Activated T-cell treated with anti-CD3 and anti-CD28 coated beads, Interleukin-2, amount 50 U/mL, for 4 hours (primary cell): Measurements from ENCODE around the gene TGFB2. TPM values are rescaled to one million over a fixed set of nuclear protein-coding genes. Genes with fewer than 3 reads are reported as not detected.

ENCODE experiments used
- ATAC-seq, 2 donors: fragments of 200-7000 bp; cut with Tn5 transposase; one replicate each; pipeline ENCODE4 v1.10.0; 2021
- DNase-seq: peaks from one replicate; pipeline ENCODE4 v3.0.0-alpha.2; 2020
- H3K27me3 Mint-ChIP-seq: one replicate; pipeline ENCODE4 v1.8.0; 2021; ENCODE audit warnings: low read depth, mixed read lengths
- H3K36me3 Mint-ChIP-seq: one replicate; pipeline ENCODE4 v1.8.0; 2022; ENCODE audit warnings: mixed read lengths; ENCODE audit not compliant: insufficient read depth
- H3K4me1 Mint-ChIP-seq: one replicate; pipeline ENCODE4 v1.8.0; 2021; ENCODE audit warnings: low read depth, mixed read lengths
- H3K4me3 Mint-ChIP-seq: one replicate; pipeline ENCODE4 v1.8.0; 2021; ENCODE audit warnings: mild to moderate bottlenecking, moderate library complexity, mixed read lengths
- H3K9me3 Mint-ChIP-seq: one replicate; pipeline ENCODE4 v1.8.0; 2021; ENCODE audit warnings: mixed read lengths
- total RNA-seq, 3 donors: library from RNA; stranded (reverse); gene quantifications; one replicate each; pipeline ENCODE4 v1.2.1, GENCODE V29; 2021

Gene TGFB2
- total RNA-seq, 3 donors from 2014 or later, result not detected

DNA sequence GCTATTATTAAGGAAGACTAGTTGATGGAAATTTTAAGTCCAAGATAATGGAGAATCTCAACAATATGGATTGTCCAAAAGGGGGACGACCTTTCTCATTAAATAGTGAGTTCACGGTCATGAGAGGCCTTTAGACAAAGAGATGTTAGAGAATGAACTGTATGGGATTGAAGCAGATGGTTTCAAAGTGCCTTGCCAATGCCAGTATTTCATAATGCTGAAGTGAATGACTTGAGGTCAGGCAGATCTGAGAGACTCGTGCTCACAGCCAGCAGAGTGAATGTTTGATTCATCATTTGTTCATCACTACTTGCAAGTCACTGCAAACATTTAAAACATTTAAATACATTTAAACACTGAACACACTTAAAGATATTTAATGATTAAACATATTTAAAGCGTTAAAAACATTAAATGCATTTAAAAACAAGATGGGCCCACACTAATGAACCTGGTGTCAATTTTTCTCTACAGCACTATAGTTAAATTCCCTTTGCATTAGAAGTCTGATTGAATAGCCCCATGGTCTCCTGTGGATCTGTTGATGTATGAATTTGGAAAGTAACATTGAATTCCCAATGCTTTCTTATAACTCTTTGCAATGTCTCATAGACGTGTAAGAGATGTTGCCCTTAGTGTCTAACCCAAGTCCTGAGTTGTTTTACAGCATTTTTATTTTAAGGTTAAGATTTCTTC, 80.7 kb downstream of the TGFB2 start:
- H3K9me3 Mint-ChIP-seq, result no peaks in the 10 kb centered on the region
- no peaks in the 10 kb centered on the region for H3K4me1 Mint-ChIP-seq
- H3K36me3 Mint-ChIP-seq, result no peaks in the 10 kb centered on the region
- no peak for DNase-seq
- no peak for ATAC-seq
- H3K4me3 Mint-ChIP-seq, result no peak overlapping the region
- H3K27me3 Mint-ChIP-seq, result peaks cover 4% of the 10 kb centered on the region

- Mint-ChIP-seq H3K27me3 (peaks cover 4% of the 10 kb centered on the region), H3K4me3 (no peak overlapping the region), H3K9me3 (no peaks in the 10 kb centered on the region), H3K36me3 (no peaks in the 10 kb centered on the region), H3K4me1 (no peaks in the 10 kb centered on the region)
- no peak for ATAC-seq
- DNase-seq, result no peak
Observed at GRCh38 chr1:218426343-218426657, 81.2 kb downstream of the TGFB2 start.

DNA sequence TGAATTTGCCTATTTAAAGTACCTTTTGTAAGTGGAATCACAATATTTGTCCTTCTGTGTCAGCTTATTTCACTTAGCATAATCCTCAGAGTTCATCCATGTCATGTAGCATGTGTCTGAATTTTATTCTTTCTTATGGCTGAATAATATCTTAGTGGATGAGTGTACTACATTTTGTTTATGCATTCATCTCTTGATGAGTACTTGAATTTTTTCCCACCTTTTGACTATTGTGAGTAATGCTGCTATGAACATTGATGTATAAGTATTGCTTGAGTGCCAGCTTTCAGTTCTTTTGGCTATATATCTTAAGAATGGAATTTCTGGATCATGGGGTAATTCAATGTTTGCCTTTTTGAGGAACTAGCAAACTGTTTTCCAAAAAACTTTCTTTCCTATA, 84.2 kb downstream of the TGFB2 start:
- DNase-seq (no peak), ATAC-seq (no peak)
- Mint-ChIP-seq H3K27me3 (no peaks in the 10 kb centered on the region), H3K36me3 (no peaks in the 10 kb centered on the region), H3K4me1 (no peaks in the 10 kb centered on the region), H3K9me3 (no peaks in the 10 kb centered on the region), H3K4me3 (no peak overlapping the region)

DNA sequence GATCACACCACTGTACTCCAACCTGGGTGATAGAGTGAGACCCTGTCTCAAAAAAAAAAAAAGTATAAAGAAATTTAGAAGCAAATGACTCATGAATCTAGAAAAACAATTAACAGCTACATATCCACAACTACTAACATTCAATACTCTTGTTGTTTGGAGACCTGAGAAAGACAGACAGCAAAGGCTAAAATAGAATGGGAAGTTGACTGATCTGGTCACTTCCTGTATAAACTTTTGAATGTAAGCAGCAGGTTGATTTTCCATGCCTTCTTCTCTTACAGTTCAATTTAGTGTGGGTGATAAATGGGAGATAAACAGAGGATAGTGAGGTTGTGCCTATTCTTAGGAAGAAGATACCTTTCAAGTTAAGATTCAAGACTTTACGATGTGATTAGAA, 85.2 kb downstream of the TGFB2 start:
- Mint-ChIP-seq H3K36me3 (no peaks in the 10 kb centered on the region), H3K27me3 (no peaks in the 10 kb centered on the region), H3K9me3 (no peaks in the 10 kb centered on the region), H3K4me1 (no peaks in the 10 kb centered on the region), H3K4me3 (no peak overlapping the region)
- DNase-seq (no peak), ATAC-seq (no peak)

DNA sequence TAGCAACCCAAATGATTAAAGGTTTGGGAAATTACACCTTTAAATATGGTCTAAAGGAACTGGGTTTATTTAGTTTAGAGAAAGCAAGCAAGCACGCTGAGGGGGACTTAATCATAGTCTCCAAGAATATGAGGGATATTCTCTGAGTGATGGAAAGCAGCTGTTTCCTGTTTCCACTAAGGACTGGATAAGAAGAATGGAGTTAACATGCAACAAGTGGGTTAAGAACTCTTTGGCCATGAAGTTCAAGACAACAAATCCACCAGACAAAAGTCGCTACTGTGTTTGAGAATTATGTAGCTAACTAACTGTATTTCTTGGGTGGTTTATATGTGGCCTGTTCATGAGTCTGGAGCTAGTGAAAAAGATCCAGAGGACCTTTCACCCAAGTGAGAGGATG, 85.7 kb downstream of the TGFB2 start:
- no peak for DNase-seq
- H3K4me3 Mint-ChIP-seq, result no peak overlapping the region
- H3K27me3 Mint-ChIP-seq, result no peaks in the 10 kb centered on the region
- no peaks in the 10 kb centered on the region for H3K36me3 Mint-ChIP-seq
- no peaks in the 10 kb centered on the region for H3K4me1 Mint-ChIP-seq
- no peak for ATAC-seq
- H3K9me3 Mint-ChIP-seq, result no peaks in the 10 kb centered on the region

DNA sequence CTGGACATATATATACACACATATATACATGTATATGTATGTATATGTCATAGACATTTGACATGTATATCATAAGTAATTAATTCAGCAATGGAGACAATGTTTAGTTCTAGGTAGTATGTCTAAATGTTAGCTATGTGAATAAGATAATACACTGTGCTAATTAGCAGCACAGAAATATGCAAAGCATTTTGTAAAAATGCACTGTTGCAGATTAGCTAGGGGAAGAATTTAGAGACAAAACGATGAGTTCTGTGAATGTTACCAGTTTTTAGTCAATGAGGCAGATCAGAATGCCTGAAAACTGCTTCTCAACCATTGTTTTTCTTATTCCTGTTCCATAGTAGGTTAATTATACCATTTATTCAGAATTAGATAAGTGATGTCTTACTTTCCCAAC, 86.3 kb downstream of the TGFB2 start:
- H3K4me1 Mint-ChIP-seq, result no peaks in the 10 kb centered on the region
- H3K36me3 Mint-ChIP-seq, result no peaks in the 10 kb centered on the region
- no peak overlapping the region for H3K4me3 Mint-ChIP-seq
- no peaks in the 10 kb centered on the region for H3K27me3 Mint-ChIP-seq
- H3K9me3 Mint-ChIP-seq, result no peaks in the 10 kb centered on the region
- ATAC-seq (no peak), DNase-seq (no peak)

- no peaks in the 10 kb centered on the region for H3K36me3 Mint-ChIP-seq
- no peaks in the 10 kb centered on the region for H3K9me3 Mint-ChIP-seq
- no peak overlapping the region for H3K4me3 Mint-ChIP-seq
- no peaks in the 10 kb centered on the region for H3K27me3 Mint-ChIP-seq
- no peak for DNase-seq
- no peaks in the 10 kb centered on the region for H3K4me1 Mint-ChIP-seq
- ATAC-seq, result no peak
Observed at GRCh38 chr1:218433744-218434143, 88.6 kb downstream of the TGFB2 start.

- Mint-ChIP-seq H3K4me1 (no peaks in the 10 kb centered on the region), H3K27me3 (no peaks in the 10 kb centered on the region), H3K9me3 (no peaks in the 10 kb centered on the region), H3K36me3 (no peaks in the 10 kb centered on the region), H3K4me3 (no peak overlapping the region)
- DNase-seq (no peak), ATAC-seq (no peak)
Observed at GRCh38 chr1:218435528-218435927, 90.4 kb downstream of the TGFB2 start.

- Mint-ChIP-seq H3K4me1 (no peaks in the 10 kb centered on the region), H3K4me3 (no peak overlapping the region), H3K27me3 (peaks cover 2% of the 10 kb centered on the region), H3K9me3 (no peaks in the 10 kb centered on the region), H3K36me3 (no peaks in the 10 kb centered on the region)
- no peak for DNase-seq
- no peak for ATAC-seq
Observed at GRCh38 chr1:218436346-218436745, 91.2 kb downstream of the TGFB2 start.

DNA sequence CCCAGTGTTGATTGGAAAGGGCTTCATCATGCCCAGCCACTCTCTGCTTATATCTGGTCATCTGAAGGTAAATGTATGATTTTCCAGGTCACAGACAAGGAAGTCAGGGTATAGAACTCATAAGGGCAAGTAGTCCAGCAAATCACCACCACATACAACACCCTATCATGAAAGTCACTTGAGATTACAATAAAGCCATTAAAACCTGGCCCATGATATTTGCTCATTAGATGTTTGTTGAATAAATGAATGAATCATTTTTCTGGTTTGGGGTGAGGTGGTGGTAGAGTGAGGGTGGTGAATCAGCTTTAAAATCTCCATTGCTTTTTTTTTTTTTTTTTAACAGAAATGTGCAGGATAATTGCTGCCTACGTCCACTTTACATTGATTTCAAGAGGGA, 91.9 kb downstream of the TGFB2 start:
- H3K4me1 Mint-ChIP-seq, result no peaks in the 10 kb centered on the region
- no peak for DNase-seq
- no peaks in the 10 kb centered on the region for H3K36me3 Mint-ChIP-seq
- no peak for ATAC-seq
- H3K4me3 Mint-ChIP-seq, result no peak overlapping the region
- no peaks in the 10 kb centered on the region for H3K9me3 Mint-ChIP-seq
- H3K27me3 Mint-ChIP-seq, result peaks cover 2% of the 10 kb centered on the region

DNA sequence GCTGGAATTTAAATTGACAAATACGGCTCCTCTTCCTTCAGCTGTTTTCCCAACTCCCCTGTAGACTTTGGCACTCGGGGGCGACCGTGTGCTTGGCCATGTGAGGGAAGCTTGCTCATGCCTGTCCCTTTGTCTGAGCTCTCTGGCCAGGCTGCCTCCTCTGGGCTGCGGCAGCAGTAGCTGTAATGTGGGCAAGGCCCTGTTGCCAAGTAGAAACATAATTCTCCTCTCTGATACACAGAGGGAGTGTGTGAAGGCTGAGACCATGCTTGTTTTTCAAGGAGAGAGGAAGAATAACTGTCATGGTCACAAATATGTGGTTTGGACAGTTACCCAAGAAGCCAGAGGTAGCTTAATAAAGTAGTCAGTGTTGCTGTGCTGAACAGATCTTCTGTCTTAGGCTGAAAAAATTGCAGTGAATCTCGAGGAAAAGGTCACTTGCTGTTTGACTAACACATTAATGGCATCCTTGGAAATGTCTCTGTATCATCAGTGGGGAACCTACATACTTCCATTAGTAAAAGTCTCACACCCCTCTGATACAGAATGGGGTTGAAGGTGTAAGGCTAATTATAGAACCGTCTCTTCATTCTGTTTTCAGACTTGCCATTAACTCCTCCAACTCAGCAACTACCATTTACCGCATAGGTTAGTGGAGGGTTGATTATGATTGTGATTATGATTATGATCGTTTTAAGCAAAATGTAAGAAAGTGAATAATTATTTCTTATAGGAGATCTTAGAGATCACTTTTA, 94.6 kb downstream of the TGFB2 start:
- Mint-ChIP-seq H3K9me3 (no peaks in the 10 kb centered on the region), H3K27me3 (peaks cover 5% of the 10 kb centered on the region), H3K4me1 (no peaks in the 10 kb centered on the region), H3K36me3 (no peaks in the 10 kb centered on the region), H3K4me3 (no peak overlapping the region)
- ATAC-seq (no peak), DNase-seq (no peak)

- H3K4me1 Mint-ChIP-seq, result no peaks in the 10 kb centered on the region
- H3K9me3 Mint-ChIP-seq, result no peaks in the 10 kb centered on the region
- ATAC-seq (no peak), DNase-seq (no peak)
- no peaks in the 10 kb centered on the region for H3K36me3 Mint-ChIP-seq
- H3K4me3 Mint-ChIP-seq, result no peak overlapping the region
- peaks cover 5% of the 10 kb centered on the region for H3K27me3 Mint-ChIP-seq
Observed at GRCh38 chr1:218443255-218443654, 98.1 kb downstream of the TGFB2 start.

DNA sequence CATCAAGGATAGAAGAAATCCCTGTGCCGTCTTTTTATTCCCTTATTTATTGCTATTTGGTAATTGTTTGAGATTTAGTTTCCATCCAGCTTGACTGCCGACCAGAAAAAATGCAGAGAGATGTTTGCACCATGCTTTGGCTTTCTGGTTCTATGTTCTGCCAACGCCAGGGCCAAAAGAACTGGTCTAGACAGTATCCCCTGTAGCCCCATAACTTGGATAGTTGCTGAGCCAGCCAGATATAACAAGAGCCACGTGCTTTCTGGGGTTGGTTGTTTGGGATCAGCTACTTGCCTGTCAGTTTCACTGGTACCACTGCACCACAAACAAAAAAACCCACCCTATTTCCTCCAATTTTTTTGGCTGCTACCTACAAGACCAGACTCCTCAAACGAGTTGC, 99.0 kb downstream of the TGFB2 start:
- no peak for ATAC-seq
- H3K36me3 Mint-ChIP-seq, result no peaks in the 10 kb centered on the region
- peaks cover 5% of the 10 kb centered on the region for H3K27me3 Mint-ChIP-seq
- no peak for DNase-seq
- H3K4me3 Mint-ChIP-seq, result no peak overlapping the region
- H3K9me3 Mint-ChIP-seq, result no peaks in the 10 kb centered on the region
- no peaks in the 10 kb centered on the region for H3K4me1 Mint-ChIP-seq

DNA sequence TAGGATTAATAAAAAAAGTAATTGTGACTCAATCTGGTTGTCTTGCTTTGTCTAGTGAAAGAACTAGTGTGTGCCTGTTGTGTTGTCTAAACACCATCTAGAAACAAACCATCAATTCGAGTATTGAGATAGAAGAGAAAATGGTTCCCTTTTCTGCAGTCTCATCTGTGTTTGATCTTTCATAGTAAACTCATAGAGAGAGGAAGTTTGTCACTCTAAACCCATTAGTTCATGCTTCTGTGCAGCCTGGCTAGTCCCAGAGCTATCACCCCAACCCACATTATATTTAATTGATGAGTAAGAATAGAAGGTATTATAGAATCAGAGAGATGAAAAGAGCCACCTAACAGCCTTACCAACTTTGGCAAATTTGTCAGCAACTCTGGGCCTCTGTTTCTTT, 99.5 kb downstream of the TGFB2 start:
- Mint-ChIP-seq H3K27me3 (peaks cover 5% of the 10 kb centered on the region), H3K36me3 (no peaks in the 10 kb centered on the region), H3K4me1 (no peaks in the 10 kb centered on the region), H3K4me3 (no peak overlapping the region), H3K9me3 (no peaks in the 10 kb centered on the region)
- ATAC-seq, result no peak
- no peak for DNase-seq

DNA sequence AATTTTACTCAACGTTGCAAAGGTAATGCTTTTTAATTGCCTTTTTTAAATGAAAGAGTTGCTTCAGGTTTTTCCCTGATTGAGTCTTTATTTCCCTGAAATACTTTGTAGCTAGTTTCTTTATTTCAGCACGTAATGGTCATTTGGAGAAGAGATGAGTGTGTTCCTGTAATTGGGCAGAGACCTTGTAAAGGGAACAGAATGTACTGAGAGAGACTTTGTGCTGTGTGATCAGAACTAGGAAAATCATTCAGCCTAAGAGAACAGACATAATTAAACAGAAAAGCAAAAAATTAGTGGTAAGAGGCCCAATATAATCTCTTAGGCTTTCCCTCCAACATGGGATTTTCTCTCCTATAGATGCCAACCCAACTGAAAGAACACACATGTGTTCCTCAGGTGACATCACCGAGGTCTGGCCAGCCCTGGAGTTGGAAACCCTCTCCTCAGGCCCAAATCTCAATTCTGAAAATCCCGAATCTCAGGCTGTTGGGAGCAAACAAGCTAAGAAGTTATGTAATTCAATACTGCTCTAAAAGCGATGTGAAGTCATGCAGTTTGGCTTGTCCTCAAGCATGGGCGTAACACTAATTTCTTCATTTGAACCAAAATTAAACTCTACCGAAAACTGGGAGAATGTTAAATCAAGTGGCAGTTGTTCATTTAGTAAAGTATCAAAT, 102.0 kb downstream of the TGFB2 start:
- DNase-seq (no peak), ATAC-seq (no peak)
- H3K36me3 Mint-ChIP-seq, result no peaks in the 10 kb centered on the region
- H3K4me1 Mint-ChIP-seq, result no peaks in the 10 kb centered on the region
- no peaks in the 10 kb centered on the region for H3K9me3 Mint-ChIP-seq
- no peak overlapping the region for H3K4me3 Mint-ChIP-seq
- H3K27me3 Mint-ChIP-seq, result peaks cover 2% of the 10 kb centered on the region
